ENCODE measurements around the gene NXNL1.

NXNL1 gene

DNA sequence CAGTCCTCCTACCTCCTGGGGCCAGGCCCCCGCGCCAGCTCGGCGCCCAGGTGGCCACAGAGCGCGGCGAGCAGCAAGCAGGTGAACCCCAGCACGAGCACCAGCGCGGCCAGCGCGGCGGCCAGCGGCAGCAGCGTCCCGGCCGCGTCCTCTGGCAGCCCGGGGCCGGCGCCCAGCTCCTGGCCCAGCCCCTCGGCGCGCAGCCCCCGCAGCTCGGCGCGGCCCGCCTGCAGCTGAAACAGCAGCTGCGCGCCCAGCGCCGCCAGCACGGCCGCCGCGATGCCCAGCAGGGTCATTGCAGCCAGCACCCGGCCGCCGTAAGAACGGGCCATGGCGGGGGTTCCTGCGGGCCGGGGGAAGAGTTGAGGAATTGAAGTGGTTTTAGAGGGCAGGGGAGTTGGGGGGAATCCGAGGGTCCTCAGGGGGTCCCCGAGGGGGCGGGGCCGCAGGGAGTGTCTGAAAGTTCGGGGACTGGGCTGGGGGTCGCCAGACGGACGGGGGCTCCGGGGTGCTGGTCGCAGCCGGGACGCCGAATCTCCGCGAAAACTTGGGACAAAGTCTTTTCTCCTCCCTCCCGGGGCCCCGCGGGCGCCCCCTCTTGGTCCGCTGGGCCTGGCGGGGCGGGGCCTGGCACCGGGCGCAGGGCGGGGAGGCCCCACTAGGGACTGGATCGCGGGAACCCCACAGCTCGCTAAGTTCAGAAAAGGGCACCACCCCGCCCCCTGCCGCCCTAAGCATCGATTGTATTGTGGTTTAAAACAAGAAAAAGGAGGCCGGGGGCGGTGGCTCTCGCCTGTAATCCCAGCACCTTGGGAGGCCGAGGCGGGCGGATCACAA, 12.4 kb downstream of the NXNL1 start, which contains the start of gene TMEM221 (continued):
- TF ChIP-seq, protein P1, sequence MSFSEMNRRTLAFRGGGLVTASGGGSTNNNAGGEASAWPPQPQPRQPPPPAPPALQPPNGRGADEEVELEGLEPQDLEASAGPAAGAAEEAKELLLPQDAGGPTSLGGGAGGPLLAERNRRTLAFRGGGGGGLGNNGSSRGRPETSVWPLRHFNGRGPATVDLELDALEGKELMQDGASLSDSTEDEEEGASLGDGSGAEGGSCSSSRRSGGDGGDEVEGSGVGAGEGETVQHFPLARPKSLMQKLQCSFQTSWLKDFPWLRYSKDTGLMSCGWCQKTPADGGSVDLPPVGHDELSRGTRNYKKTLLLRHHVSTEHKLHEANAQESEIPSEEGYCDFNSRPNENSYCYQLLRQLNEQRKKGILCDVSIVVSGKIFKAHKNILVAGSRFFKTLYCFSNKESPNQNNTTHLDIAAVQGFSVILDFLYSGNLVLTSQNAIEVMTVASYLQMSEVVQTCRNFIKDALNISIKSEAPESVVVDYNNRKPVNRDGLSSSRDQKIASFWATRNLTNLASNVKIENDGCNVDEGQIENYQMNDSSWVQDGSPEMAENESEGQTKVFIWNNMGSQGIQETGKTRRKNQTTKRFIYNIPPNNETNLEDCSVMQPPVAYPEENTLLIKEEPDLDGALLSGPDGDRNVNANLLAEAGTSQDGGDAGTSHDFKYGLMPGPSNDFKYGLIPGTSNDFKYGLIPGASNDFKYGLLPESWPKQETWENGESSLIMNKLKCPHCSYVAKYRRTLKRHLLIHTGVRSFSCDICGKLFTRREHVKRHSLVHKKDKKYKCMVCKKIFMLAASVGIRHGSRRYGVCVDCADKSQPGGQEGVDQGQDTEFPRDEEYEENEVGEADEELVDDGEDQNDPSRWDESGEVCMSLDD (tag by site-specific recombination; IDR thresholded peaks at IDR 0.05) = peak; percentile 63; the same call in 1 of the 2 replicates
- TF ChIP-seq ZNF600 (tag by site-specific recombination; IDR thresholded peaks at IDR 0.05) (peak; percentile 48; the same call in 1 of the 2 replicates), ZBTB8A (tag by site-specific recombination; IDR thresholded peaks at IDR 0.05) (peak; percentile 90), SP3 (tag by site-specific recombination; IDR thresholded peaks at IDR 0.05) (peak; percentile 55), ZFP69B (tag by site-specific recombination; IDR thresholded peaks at IDR 0.05) (peak; percentile 81), ZNF311 (tag by site-specific recombination; IDR thresholded peaks at IDR 0.05; ENCODE audit: borderline replicate concordance) (no peak), SP2 (tag by site-specific recombination; IDR thresholded peaks at IDR 0.05) (peak; percentile 37), OSR2 (tag by site-specific recombination; IDR thresholded peaks at IDR 0.05) (no peak), ZNF521 (tag by site-specific recombination; IDR thresholded peaks at IDR 0.05) (no peak), ZBTB48 (tag by site-specific recombination; IDR thresholded peaks at IDR 0.05) (0 out of 2 replicates have a peak, but pooled peaks have one; percentile 39), ZXDB (tag by site-specific recombination; IDR thresholded peaks at IDR 0.05) (0 out of 2 replicates have a peak, but pooled peaks have one; percentile 17), ZNF677 (tag by site-specific recombination; IDR thresholded peaks at IDR 0.05) (0 out of 2 replicates have a peak, but pooled peaks have one; percentile 34), ZNF335 (tag by site-specific recombination; conservative IDR thresholded peaks at IDR 0.05) (peak; percentile 73), ZNF785 (tag by site-specific recombination; IDR thresholded peaks at IDR 0.05) (peak; percentile 74; the same call in 1 of the 2 replicates), ZNF121 (tag by site-specific recombination; IDR thresholded peaks at IDR 0.05) (peak; percentile 10; the same call in 1 of the 2 replicates), ZBTB7A (tag by site-specific recombination; IDR thresholded peaks at IDR 0.05; ENCODE audit: low read depth) (0 out of 2 replicates have a peak, but pooled peaks have one; percentile 44), SP7 (tag by site-specific recombination; IDR thresholded peaks at IDR 0.05) (peak; percentile 36; the same call in 1 of the 2 replicates)
- TF ChIP-seq, protein P2, sequence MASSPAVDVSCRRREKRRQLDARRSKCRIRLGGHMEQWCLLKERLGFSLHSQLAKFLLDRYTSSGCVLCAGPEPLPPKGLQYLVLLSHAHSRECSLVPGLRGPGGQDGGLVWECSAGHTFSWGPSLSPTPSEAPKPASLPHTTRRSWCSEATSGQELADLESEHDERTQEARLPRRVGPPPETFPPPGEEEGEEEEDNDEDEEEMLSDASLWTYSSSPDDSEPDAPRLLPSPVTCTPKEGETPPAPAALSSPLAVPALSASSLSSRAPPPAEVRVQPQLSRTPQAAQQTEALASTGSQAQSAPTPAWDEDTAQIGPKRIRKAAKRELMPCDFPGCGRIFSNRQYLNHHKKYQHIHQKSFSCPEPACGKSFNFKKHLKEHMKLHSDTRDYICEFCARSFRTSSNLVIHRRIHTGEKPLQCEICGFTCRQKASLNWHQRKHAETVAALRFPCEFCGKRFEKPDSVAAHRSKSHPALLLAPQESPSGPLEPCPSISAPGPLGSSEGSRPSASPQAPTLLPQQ (tag by site-specific recombination; IDR thresholded peaks at IDR 0.05) = peak; percentile 54; the same call in 1 of the 2 replicates
- TF ChIP-seq, protein P3, sequence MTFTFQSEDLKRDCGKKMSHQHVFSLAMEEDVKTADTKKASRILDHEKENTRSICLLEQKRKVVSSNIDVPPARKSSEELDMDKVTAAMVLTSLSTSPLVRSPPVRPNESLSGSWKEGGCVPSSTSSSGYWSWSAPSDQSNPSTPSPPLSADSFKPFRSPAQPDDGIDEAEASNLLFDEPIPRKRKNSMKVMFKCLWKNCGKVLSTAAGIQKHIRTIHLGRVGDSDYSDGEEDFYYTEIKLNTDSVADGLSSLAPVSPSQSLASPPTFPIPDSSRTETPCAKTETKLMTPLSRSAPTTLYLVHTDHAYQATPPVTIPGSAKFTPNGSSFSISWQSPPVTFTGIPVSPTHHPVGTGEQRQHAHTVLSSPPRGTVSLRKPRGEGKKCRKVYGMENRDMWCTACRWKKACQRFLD (tag by site-specific recombination; IDR thresholded peaks at IDR 0.05) = no peak
- TF ChIP-seq, protein P4, sequence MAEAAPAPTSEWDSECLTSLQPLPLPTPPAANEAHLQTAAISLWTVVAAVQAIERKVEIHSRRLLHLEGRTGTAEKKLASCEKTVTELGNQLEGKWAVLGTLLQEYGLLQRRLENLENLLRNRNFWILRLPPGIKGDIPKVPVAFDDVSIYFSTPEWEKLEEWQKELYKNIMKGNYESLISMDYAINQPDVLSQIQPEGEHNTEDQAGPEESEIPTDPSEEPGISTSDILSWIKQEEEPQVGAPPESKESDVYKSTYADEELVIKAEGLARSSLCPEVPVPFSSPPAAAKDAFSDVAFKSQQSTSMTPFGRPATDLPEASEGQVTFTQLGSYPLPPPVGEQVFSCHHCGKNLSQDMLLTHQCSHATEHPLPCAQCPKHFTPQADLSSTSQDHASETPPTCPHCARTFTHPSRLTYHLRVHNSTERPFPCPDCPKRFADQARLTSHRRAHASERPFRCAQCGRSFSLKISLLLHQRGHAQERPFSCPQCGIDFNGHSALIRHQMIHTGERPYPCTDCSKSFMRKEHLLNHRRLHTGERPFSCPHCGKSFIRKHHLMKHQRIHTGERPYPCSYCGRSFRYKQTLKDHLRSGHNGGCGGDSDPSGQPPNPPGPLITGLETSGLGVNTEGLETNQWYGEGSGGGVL (tag by site-specific recombination; IDR thresholded peaks at IDR 0.05) = 0 out of 2 replicates have a peak, but pooled peaks have one; percentile 10
- TF ChIP-seq, protein P5, sequence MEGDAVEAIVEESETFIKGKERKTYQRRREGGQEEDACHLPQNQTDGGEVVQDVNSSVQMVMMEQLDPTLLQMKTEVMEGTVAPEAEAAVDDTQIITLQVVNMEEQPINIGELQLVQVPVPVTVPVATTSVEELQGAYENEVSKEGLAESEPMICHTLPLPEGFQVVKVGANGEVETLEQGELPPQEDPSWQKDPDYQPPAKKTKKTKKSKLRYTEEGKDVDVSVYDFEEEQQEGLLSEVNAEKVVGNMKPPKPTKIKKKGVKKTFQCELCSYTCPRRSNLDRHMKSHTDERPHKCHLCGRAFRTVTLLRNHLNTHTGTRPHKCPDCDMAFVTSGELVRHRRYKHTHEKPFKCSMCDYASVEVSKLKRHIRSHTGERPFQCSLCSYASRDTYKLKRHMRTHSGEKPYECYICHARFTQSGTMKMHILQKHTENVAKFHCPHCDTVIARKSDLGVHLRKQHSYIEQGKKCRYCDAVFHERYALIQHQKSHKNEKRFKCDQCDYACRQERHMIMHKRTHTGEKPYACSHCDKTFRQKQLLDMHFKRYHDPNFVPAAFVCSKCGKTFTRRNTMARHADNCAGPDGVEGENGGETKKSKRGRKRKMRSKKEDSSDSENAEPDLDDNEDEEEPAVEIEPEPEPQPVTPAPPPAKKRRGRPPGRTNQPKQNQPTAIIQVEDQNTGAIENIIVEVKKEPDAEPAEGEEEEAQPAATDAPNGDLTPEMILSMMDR (tag by site-specific recombination; IDR thresholded peaks at IDR 0.05) = peak; percentile 82
- TF ChIP-seq, protein P6, sequence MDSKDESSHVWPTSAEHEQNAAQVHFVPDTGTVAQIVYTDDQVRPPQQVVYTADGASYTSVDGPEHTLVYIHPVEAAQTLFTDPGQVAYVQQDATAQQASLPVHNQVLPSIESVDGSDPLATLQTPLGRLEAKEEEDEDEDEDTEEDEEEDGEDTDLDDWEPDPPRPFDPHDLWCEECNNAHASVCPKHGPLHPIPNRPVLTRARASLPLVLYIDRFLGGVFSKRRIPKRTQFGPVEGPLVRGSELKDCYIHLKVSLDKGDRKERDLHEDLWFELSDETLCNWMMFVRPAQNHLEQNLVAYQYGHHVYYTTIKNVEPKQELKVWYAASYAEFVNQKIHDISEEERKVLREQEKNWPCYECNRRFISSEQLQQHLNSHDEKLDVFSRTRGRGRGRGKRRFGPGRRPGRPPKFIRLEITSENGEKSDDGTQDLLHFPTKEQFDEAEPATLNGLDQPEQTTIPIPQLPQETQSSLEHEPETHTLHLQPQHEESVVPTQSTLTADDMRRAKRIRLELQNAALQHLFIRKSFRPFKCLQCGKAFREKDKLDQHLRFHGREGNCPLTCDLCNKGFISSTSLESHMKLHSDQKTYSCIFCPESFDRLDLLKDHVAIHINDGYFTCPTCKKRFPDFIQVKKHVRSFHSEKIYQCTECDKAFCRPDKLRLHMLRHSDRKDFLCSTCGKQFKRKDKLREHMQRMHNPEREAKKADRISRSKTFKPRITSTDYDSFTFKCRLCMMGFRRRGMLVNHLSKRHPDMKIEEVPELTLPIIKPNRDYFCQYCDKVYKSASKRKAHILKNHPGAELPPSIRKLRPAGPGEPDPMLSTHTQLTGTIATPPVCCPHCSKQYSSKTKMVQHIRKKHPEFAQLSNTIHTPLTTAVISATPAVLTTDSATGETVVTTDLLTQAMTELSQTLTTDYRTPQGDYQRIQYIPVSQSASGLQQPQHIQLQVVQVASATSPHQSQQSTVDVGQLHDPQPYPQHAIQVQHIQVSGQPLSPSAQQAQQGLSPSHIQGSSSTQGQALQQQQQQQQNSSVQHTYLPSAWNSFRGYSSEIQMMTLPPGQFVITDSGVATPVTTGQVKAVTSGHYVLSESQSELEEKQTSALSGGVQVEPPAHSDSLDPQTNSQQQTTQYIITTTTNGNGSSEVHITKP (tag by site-specific recombination; IDR thresholded peaks at IDR 0.05) = peak; percentile 38
- TF ChIP-seq, protein P7, sequence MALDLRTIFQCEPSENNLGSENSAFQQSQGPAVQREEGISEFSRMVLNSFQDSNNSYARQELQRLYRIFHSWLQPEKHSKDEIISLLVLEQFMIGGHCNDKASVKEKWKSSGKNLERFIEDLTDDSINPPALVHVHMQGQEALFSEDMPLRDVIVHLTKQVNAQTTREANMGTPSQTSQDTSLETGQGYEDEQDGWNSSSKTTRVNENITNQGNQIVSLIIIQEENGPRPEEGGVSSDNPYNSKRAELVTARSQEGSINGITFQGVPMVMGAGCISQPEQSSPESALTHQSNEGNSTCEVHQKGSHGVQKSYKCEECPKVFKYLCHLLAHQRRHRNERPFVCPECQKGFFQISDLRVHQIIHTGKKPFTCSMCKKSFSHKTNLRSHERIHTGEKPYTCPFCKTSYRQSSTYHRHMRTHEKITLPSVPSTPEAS (tag by site-specific recombination; IDR thresholded peaks at IDR 0.05) = no peak

Measured in HEK293 (cell line).